Measurements from ENCODE around the gene CAMTA1. TPM values are rescaled to one million over a fixed set of nuclear protein-coding genes. Genes with fewer than 3 reads are reported as not detected.

CAMTA1 gene
- total RNA-seq, 2 donors from 2014 or later = 100 to 102 TPM

GRCh38 chr1:6783936-6784559 lies 1.2 kb upstream of the CAMTA1 start:
- Histone ChIP-seq H3K4me3 (peak overlapping the region; percentile 67 to 87), H3K27ac (peak overlapping the region; percentile 98 to 99), H3K36me3 (no peaks in the 10 kb centered on the region), H3K27me3 (replicated peaks; ENCODE audit: insufficient read depth) (no peaks in the 10 kb centered on the region), H3K4me1 (replicated peaks) (peaks cover 5% of the 10 kb centered on the region), H3K9me3 (no peaks in the 10 kb centered on the region)
- WGBS = under 1% methylated on average over 30 of the region's 40 CpGs
- no peak for DNase-seq (ENCODE audit: low spot score)
- peak; percentile 52 for TF ChIP-seq POLR2A (IDR thresholded peaks at IDR 0.05)
- TF ChIP-seq POLR2AphosphoS5 (IDR thresholded peaks at IDR 0.05) = peak; percentile 74
- TF ChIP-seq CTCF (IDR thresholded peaks at IDR 0.05) = no peak
- intact Hi-C loops (cut with DNase I) = loop anchor here (5.0 kb wide), 1 partner anchor 42 kb away; no protein-coding TSS in a partner anchor

GRCh38 chr1:6784560-6785317 lies 515 bp upstream of the CAMTA1 start:
- Histone ChIP-seq H3K4me1 (replicated peaks) (peaks cover 5% of the 10 kb centered on the region), H3K27me3 (replicated peaks; ENCODE audit: insufficient read depth) (no peaks in the 10 kb centered on the region), H3K4me3 (peak overlapping the region; percentile 67 to 87), H3K27ac (peak overlapping the region; percentile 98 to 99), H3K9me3 (no peaks in the 10 kb centered on the region), H3K36me3 (no peaks in the 10 kb centered on the region)
- DNase-seq (ENCODE audit: low spot score) = peak; percentile 100
- peak in 1 of 4 experiments; percentile 4 for TF ChIP-seq CTCF (IDR thresholded peaks at IDR 0.05)
- TF ChIP-seq POLR2AphosphoS5 (IDR thresholded peaks at IDR 0.05) = peak; percentile 91
- TF ChIP-seq POLR2A (IDR thresholded peaks at IDR 0.05) = peak; percentile 90
- WGBS = 0% methylated on average over 36 of the region's 79 CpGs
- intact Hi-C loops (cut with DNase I) = loop anchor here (5.0 kb wide), 1 partner anchor 42 kb away; no protein-coding TSS in a partner anchor

DNA sequence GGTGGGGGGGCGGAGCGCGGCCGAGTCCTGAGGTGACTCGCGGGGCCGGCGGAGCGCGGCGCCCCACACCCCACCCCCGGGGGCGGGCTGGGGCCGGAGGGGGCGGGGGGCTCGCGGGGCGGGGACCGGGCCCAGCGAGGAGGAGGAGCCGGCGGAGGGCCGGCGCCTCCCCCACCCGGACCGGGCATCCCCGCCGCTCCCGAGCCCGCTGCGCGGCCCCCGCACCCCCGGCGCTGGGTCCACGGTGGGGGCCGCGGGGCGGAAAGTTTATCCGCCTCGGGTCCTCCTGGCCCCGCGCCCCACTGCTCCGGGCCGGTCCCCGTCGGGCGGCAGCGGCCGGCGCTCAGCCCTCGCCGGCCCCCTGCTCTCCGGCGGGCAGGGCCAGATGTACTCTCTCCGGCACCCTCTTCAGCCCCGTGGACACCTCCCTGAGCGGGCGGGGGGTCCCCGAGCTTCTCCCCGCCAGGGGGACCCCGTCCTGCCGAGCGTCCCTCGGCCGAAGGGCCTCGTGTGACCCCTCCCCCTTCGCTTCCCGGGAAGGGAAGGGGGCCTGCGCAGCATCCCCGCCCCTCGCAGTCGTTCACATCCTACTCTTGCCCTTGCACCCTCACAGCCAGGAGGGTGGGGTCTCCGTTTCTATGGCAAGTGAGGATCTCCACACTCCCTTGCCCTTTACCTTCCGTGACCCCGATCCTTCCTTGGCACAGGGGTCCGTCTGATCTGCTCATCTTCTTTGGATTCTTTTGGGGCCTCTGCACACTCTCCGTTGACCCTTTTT lies 663 bp downstream of the CAMTA1 start:
- H3K9me3 ChIP-seq = no peaks in the 10 kb centered on the region
- H3K27ac ChIP-seq = peak overlapping the region; percentile 62 to 77
- peak; percentile 13 for DNase-seq (ENCODE audit: low spot score)
- peaks cover 5% of the 10 kb centered on the region for H3K4me1 ChIP-seq (replicated peaks)
- H3K27me3 ChIP-seq (replicated peaks; ENCODE audit: insufficient read depth) = no peaks in the 10 kb centered on the region
- peak overlapping the region; percentile 88 to 90 for H3K4me3 ChIP-seq
- WGBS = under 1% methylated on average over 50 of the region's 78 CpGs
- intact Hi-C loops (cut with DNase I) = no loop called here
- H3K36me3 ChIP-seq = no peaks in the 10 kb centered on the region
- TF ChIP-seq CTCF (IDR thresholded peaks at IDR 0.05) (peak in 1 of 4 experiments; percentile 17), POLR2A (IDR thresholded peaks at IDR 0.05) (no peak)

DNA sequence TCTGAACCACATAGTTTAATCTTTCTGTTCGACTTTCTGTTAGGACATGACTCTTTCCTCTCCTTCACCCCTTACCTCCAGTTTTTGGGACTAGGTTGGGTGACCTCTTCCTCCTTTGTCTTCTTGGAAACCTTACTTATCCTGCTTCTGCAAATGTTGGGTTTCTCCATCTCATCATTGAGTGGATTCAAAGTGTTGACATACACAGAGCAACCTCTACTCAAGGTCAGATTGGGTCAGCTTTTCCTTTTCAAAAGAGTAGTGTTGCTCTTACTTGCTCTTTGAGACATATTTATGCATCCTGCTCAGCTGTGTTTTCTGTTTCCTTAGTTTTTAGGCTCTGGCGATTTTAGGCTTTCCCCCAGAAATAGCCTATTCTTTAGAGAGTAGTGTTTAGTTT lies 3.7 kb downstream of the CAMTA1 start:
- no peak for DNase-seq (ENCODE audit: low spot score)
- H3K27ac ChIP-seq = no peak overlapping the region
- H3K9me3 ChIP-seq = no peaks in the 10 kb centered on the region
- intact Hi-C loops (cut with DNase I) = no loop called here
- H3K4me3 ChIP-seq = no peak overlapping the region
- H3K4me1 ChIP-seq (replicated peaks) = peaks cover 5% of the 10 kb centered on the region
- WGBS = 67% methylated on average over 2 of the region's 2 CpGs
- H3K36me3 ChIP-seq = no peaks in the 10 kb centered on the region
- H3K27me3 ChIP-seq (replicated peaks; ENCODE audit: insufficient read depth) = no peaks in the 10 kb centered on the region
- no peak for TF ChIP-seq POLR2A (IDR thresholded peaks at IDR 0.05)
- TF ChIP-seq POLR2AphosphoS5 (IDR thresholded peaks at IDR 0.05) = no peak
- no peak for TF ChIP-seq CTCF (IDR thresholded peaks at IDR 0.05)

Data from prostate gland (tissue), 2 donors.